Hypothalamus (tissue), 51 donors: ENCODE results near the gene BMF.
"Not testable (repeated sequence)": the region's sequence is repeated elsewhere in the genome, so short reads cannot be mapped to it uniquely, and the experiment has no call there.

Source experiments
- DNase-seq, 51 donors: peaks; one replicate each; lab custom pipeline; 2025; lab: John Stamatoyannopoulos, UW

Gene BMF

GRCh38 chr15:40090774-40091455, 17.8 kb downstream of the BMF start:
- no peak for DNase-seq

GRCh38 chr15:40088929-40089755, 19.5 kb downstream of the BMF start:
- DNase-seq, result no peak

- DNase-seq, result no peak
These were observed 20.4 kb downstream of the BMF start for GRCh38 chr15:40087991-40088928.

- DNase-seq, result no peak
These were observed 21.4 kb downstream of the BMF start for GRCh38 chr15:40087068-40087810.

- no peak for DNase-seq
These were observed 23.4 kb downstream of the BMF start for GRCh38 chr15:40085266-40085665.

- no peak for DNase-seq
These were observed 24.0 kb downstream of the BMF start for GRCh38 chr15:40084650-40085049.

- DNase-seq, result peak in 2 of 51 donors; percentile 15 to 25
These were observed 26.3 kb downstream of the BMF start for GRCh38 chr15:40082195-40082883.

- DNase-seq, result peak in 50 of 51 donors; percentile 20 to 88 (median 72)
These were observed 26.9 kb downstream of the BMF start for GRCh38 chr15:40081691-40082194.

GRCh38 chr15:40080847-40081246, 27.8 kb downstream of the BMF start:
- no peak for DNase-seq

GRCh38 chr15:40080104-40080503, 28.6 kb downstream of the BMF start:
- no peak for DNase-seq

GRCh38 chr15:40079456-40079855, 29.2 kb downstream of the BMF start:
- DNase-seq, result no peak

GRCh38 chr15:40075298-40076044, 33.2 kb downstream of the BMF start:
- no peak for DNase-seq

GRCh38 chr15:40074656-40075055, 34.0 kb downstream of the BMF start:
- not testable (repeated sequence) for DNase-seq

GRCh38 chr15:40073716-40074490, 34.8 kb downstream of the BMF start:
- not testable (repeated sequence) for DNase-seq

GRCh38 chr15:40072216-40072990, 36.3 kb downstream of the BMF start:
- no peak for DNase-seq

- DNase-seq, result no peak
These were observed 38.0 kb downstream of the BMF start for GRCh38 chr15:40070608-40071218.

- DNase-seq, result no peak
These were observed 38.5 kb downstream of the BMF start for GRCh38 chr15:40070166-40070557.
